Esophagus muscularis mucosa (tissue), 4 donors: ENCODE results near the gene JPH2. TPM values are rescaled to one million over a fixed set of nuclear protein-coding genes. Genes with fewer than 3 reads are reported as not detected.

Experiments used
- DNase-seq: peaks from one replicate; pipeline ENCODE4 v3.0.0-alpha.2; 2017; ENCODE audit errors: extremely low spot score
- H3K27ac ChIP-seq, 4 donors: fragments of 200-600 bp; sonication (generic); replicated peaks in 1 of 4; 1 replicate in 3 of 4; 2 replicates in 1 of 4; pipeline ENCODE4 v1.5.1; 2016 to 2019; ENCODE audit warnings: mild to moderate bottlenecking in 1 of 4
- H3K27me3 ChIP-seq, 4 donors: fragments of 200-600 bp; sonication (generic); one replicate each; pipeline versions ENCODE4 v1.5.1 to v1.6.0; 2016 to 2019
- H3K36me3 ChIP-seq, 4 donors: fragments of 200-600 bp; sonication (generic); one replicate each; pipeline ENCODE4 v1.5.1; 2016 to 2019
- H3K4me1 ChIP-seq, 4 donors: fragments of 200-600 bp; sonication (generic); one replicate each; pipeline ENCODE4 v1.5.1; 2016 to 2019
- H3K4me3 ChIP-seq, 4 donors: fragments of 200-600 bp; sonication (generic); 1 replicate in 2 of 4; 2 replicates in 2 of 4; pipeline ENCODE4 v1.5.1; 2016 to 2019; ENCODE audit warnings: mild to moderate bottlenecking in 4 of 4, moderate library complexity in 1 of 4
- H3K9me3 ChIP-seq, 4 donors: fragments of 200-600 bp; sonication (generic); 1 replicate in 3 of 4; 2 replicates in 1 of 4; pipeline ENCODE4 v1.5.1; 2016 to 2019
- EP300 ChIP-seq: sonication (generic); formaldehyde crosslinking; IDR thresholded peaks from one replicate; pipeline ENCODE4 v1.6.1; 2017; ENCODE audit warnings: antibody characterized with exemption
- POLR2A ChIP-seq: fragments of 450-650 bp; IDR thresholded peaks from one replicate; pipeline ENCODE4 v1.6.1; 2017; ENCODE audit warnings: antibody characterized with exemption, moderate library complexity, mild to moderate bottlenecking, low read depth
- POLR2AphosphoS5 ChIP-seq, 2 donors: sonication (generic); formaldehyde crosslinking; IDR thresholded peaks; one replicate each; pipeline ENCODE4 v1.6.1; 2017; ENCODE audit warnings: antibody characterized with exemption in 2 of 2
- WGBS: methylation state at CpG from one replicate; pipeline ENCODE4 v1.1.5; 2018; 5-methylcytosine and 5-hydroxymethylcytosine counted together
- intact Hi-C: fragments of 100-400 bp; cut with DNase I; formaldehyde crosslinking; loops from one replicate; pipeline ENCODE4 v1.15.1; 2023
- total RNA-seq, 4 donors: library from RNA; depleted of rRNA; stranded (reverse); fragments of >200 nt; gene quantifications; one replicate each; pipeline versions ENCODE4 v1.1.0 to v1.2.1, GENCODE V29; 2016
- TF ChIP-seq, protein P1 (sequence below), 3 experiments: fragments of 200-600 bp in 2 of 3; fragments of 450-650 bp in 1 of 3; sonication (generic) in 2 of 3; IDR thresholded peaks; one replicate each; pipeline ENCODE4 v1.5.1; 2017 to 2019; ENCODE audit warnings: antibody characterized with exemption in 3 of 3, mild to moderate bottlenecking in 2 of 3, moderate library complexity in 1 of 3

The JPH2 gene
- total RNA-seq, 4 donors from 2014 or later, result 187 to 441 (median 295) TPM

DNA sequence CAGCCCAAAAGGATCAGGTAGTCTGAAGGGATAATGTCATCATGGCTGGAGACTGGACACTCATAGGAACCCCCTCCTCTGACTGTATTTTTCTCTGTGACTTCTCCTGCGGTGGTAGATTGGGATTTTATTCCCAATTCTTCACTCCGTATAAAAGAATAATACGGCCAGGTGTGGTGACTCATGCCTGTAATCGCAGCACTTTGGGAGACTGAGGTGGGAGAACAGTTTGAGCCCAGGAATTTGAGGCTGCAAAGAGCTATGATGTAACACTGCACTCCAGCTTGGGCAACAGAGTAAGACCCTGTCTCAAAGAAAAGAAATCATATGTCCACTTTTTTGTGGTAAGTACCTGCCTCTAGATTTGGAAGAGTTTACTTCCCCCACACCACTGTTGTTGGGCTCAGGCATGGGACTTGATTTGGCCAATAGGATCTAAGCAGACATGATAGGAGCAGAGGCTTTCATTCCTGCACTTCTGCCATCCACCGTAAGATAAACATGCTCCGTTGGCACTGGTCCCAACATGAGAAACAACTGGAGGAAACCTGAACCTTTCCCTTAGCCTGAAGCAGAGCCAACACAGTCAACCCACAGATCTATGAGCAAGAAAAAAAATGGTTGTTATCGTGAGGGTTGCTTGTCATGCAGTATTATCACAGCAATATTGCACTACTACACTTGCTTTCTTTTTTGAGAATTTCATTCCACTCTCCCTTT, 82.0 kb downstream of the JPH2 start:
- H3K4me1 ChIP-seq, result peaks cover 0 to 14% (median 12%) of the 10 kb centered on the region in 4 donors
- WGBS, result 23% methylated on average over 7 of the region's 7 CpGs
- H3K27me3 ChIP-seq, result no peaks in the 10 kb centered on the region
- peaks cover 0 to 16% (median 4%) of the 10 kb centered on the region in 4 donors for H3K9me3 ChIP-seq
- H3K27ac ChIP-seq, result peak overlapping the region in 2 of 4 donors; percentile 7 to 19
- no peak overlapping the region for H3K4me3 ChIP-seq
- no peak for TF ChIP-seq POLR2A
- TF ChIP-seq POLR2AphosphoS5 (IDR thresholded peaks at IDR 0.05), result peak; percentile 14 to 49
- DNase-seq, result no peak
- no peaks in the 10 kb centered on the region for H3K36me3 ChIP-seq
- intact Hi-C loops, result no loop called here

DNA sequence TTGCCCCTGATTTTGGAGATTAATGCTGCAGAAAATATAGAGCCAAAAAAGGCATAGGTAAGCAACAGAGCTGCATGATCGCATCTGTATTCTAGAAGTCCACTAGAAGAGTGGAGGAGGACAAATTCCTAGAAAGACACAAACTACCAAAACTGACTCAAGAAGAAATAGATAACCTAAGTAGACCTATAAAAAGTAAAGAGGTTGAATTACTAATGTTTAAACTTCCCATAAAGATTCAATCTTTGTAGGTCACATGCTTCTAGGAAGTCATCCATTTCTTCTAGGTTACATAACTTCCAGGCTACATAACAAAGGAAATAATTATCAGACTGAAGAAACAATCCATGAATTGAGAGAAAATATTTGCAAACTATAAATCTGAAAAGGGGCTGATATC, 84.4 kb downstream of the JPH2 start:
- Histone ChIP-seq H3K4me1 (peaks cover 0 to 23% (median 22%) of the 10 kb centered on the region in 4 donors), H3K36me3 (no peaks in the 10 kb centered on the region), H3K27me3 (no peaks in the 10 kb centered on the region), H3K9me3 (peaks cover 0 to 16% (median 4%) of the 10 kb centered on the region in 4 donors), H3K27ac (no peak overlapping the region), H3K4me3 (no peak overlapping the region)
- intact Hi-C loops, result no loop called here
- 94% methylated on average over 1 of the region's 1 CpG for WGBS
- TF ChIP-seq POLR2A (no peak), POLR2AphosphoS5 (IDR thresholded peaks at IDR 0.05) (no peak), EP300 (no peak)
- TF ChIP-seq, protein P1, sequence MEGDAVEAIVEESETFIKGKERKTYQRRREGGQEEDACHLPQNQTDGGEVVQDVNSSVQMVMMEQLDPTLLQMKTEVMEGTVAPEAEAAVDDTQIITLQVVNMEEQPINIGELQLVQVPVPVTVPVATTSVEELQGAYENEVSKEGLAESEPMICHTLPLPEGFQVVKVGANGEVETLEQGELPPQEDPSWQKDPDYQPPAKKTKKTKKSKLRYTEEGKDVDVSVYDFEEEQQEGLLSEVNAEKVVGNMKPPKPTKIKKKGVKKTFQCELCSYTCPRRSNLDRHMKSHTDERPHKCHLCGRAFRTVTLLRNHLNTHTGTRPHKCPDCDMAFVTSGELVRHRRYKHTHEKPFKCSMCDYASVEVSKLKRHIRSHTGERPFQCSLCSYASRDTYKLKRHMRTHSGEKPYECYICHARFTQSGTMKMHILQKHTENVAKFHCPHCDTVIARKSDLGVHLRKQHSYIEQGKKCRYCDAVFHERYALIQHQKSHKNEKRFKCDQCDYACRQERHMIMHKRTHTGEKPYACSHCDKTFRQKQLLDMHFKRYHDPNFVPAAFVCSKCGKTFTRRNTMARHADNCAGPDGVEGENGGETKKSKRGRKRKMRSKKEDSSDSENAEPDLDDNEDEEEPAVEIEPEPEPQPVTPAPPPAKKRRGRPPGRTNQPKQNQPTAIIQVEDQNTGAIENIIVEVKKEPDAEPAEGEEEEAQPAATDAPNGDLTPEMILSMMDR (IDR thresholded peaks at IDR 0.05), result no peak
- DNase-seq, result no peak

DNA sequence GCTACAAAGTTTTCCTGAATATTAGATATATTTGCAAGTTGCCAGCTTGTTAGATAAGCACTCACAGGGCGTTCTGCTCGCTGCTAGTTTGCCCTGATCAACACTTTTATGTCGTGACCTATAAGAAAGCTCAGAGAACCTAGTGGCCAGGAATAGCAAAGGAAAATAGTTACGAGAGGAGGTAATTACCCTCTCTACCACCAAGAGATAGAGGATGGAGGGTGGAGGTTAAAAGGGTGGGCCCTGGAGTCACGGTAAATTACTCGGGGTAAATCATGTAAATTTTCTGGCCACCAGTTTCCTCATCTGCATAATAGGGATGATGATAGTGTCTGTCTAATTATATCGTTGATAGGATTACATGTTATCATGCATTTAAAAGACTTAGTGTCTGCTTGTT, 87.2 kb downstream of the JPH2 start:
- no peaks in the 10 kb centered on the region for H3K36me3 ChIP-seq
- H3K27me3 ChIP-seq, result no peaks in the 10 kb centered on the region
- DNase-seq, result no peak
- H3K4me3 ChIP-seq, result no peak overlapping the region
- TF ChIP-seq POLR2A, result no peak
- TF ChIP-seq POLR2AphosphoS5 (IDR thresholded peaks at IDR 0.05), result no peak
- no peak for TF ChIP-seq EP300
- TF ChIP-seq, protein P1 (IDR thresholded peaks at IDR 0.05), result no peak
- 70% methylated on average over 7 of the region's 7 CpGs for WGBS
- H3K4me1 ChIP-seq, result peaks cover 0 to 15% (median 13%) of the 10 kb centered on the region in 4 donors
- peaks cover 0 to 16% (median 4%) of the 10 kb centered on the region in 4 donors for H3K9me3 ChIP-seq
- intact Hi-C loops, result no loop called here
- no peak overlapping the region for H3K27ac ChIP-seq

DNA sequence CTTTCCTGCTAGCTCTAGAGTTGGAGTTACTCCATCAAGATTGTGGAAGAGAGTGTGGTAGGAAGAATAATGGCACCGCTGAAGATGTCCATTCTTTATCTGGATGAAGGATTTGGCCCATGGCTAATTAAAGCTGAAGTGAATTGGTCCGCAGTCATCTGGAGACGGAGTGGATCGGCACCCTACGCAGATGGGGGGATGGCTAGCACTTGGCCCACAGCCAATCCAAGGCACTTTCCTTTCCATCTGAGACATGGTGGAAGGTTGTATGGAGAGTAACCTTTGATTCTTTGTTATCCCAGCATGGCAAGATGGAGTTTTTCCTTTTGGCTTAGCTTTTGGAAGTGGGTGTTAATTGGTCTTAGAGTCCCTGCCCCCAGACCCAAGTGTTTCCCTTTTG, 88.3 kb downstream of the JPH2 start:
- Histone ChIP-seq H3K9me3 (peaks cover 0 to 16% (median 4%) of the 10 kb centered on the region in 4 donors), H3K27me3 (no peaks in the 10 kb centered on the region), H3K4me3 (no peak overlapping the region), H3K36me3 (no peaks in the 10 kb centered on the region), H3K4me1 (peaks cover 0 to 14% (median 11%) of the 10 kb centered on the region in 4 donors), H3K27ac (no peak overlapping the region)
- no peak for DNase-seq
- 100% methylated on average over 5 of the region's 5 CpGs for WGBS
- intact Hi-C loops, result no loop called here
- TF ChIP-seq POLR2AphosphoS5 (IDR thresholded peaks at IDR 0.05), result peak in 1 of 2 donors; percentile 9
- TF ChIP-seq EP300, result no peak

DNA sequence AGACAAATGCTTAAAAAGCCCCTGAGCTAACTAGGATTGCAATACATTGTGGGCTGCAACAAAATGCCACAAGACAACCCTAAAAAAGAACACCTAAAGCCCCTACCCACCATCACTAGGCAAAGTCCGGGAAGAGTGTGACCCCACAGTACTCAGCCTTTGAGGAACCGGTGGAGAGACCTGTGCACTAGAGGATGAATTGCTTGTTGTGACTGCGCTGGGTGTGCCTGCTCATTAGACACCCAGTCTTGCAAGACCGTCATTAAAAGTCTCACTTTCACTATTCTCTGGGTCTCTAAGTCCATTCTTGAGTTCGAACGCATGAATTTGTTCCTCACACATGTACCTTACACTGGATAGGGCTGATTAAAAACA, 88.7 kb downstream of the JPH2 start:
- H3K9me3 ChIP-seq, result peaks cover 0 to 16% (median 4%) of the 10 kb centered on the region in 4 donors
- H3K27ac ChIP-seq, result peak overlapping the region in 1 of 4 donors; percentile 53
- H3K36me3 ChIP-seq, result no peaks in the 10 kb centered on the region
- H3K27me3 ChIP-seq, result no peaks in the 10 kb centered on the region
- peaks cover 0 to 14% (median 11%) of the 10 kb centered on the region in 4 donors for H3K4me1 ChIP-seq
- no peak for DNase-seq
- H3K4me3 ChIP-seq, result no peak overlapping the region
- TF ChIP-seq POLR2AphosphoS5 (IDR thresholded peaks at IDR 0.05), result no peak
- TF ChIP-seq, protein P1 (IDR thresholded peaks at IDR 0.05), result no peak
- TF ChIP-seq POLR2A, result no peak
- TF ChIP-seq EP300, result no peak
- intact Hi-C loops, result no loop called here
- WGBS, result 90% methylated on average over 6 of the region's 6 CpGs
